MG63 (cell line): ENCODE measurements around the gene UNC119B. TPM values are rescaled to one million over a fixed set of nuclear protein-coding genes. Genes with fewer than 3 reads are reported as not detected.
"Not testable (repeated sequence)": the region's sequence is repeated elsewhere in the genome, so short reads cannot be mapped to it uniquely, and the experiment has no call there.

Experiments
- DNase-seq: peaks from one replicate; pipeline ENCODE4 v3.0.0-alpha.2; 2020
- H3K27me3 ChIP-seq: fragments of 250-450 bp; sonication (Bioruptor Pico); 2 replicates; pipeline ENCODE4 v1.5.1; 2020; ENCODE audit warnings: mild to moderate bottlenecking, moderate library complexity
- H3K36me3 ChIP-seq: fragments of 250-450 bp; sonication (Bioruptor Pico); 2 replicates; pipeline ENCODE4 v1.5.1; 2020; ENCODE audit warnings: mild to moderate bottlenecking, moderate library complexity
- H3K4me3 ChIP-seq: fragments of 250-450 bp; sonication (Bioruptor Pico); 2 replicates; pipeline ENCODE4 v1.5.1; 2020; ENCODE audit warnings: mild to moderate bottlenecking, moderate library complexity
- H3K9me3 ChIP-seq: fragments of 250-450 bp; sonication (Bioruptor Pico); 2 replicates; pipeline ENCODE4 v1.5.1; 2020; ENCODE audit warnings: mild to moderate bottlenecking, moderate library complexity
- total RNA-seq: library from RNA; depleted of rRNA; stranded (reverse); fragments of >200 nt; shearing (Covaris generic); gene quantifications from 2 replicates; pipeline ENCODE4 v1.2.3, GENCODE V29; 2014; ENCODE audit warnings: low replicate concordance

Gene UNC119B
- total RNA-seq, 1 experiment from 2014 or later, result 30.8 TPM

GRCh38 chr12:120725659-120726509 is 15.6 kb downstream of the UNC119B start, which contains the start of gene ACADS:
Gene ACADS (plus strand): TSS chr12:120725826. CDS start chr12:120725886, 60 bp downstream.
- DNase-seq, result peak; percentile 81
- H3K4me3 ChIP-seq, result peak within 1 kb of the TSS; percentile 59
- peaks cover 21% of the 10 kb centered on the region for H3K36me3 ChIP-seq
- no peaks in the 10 kb centered on the region for H3K27me3 ChIP-seq
- H3K9me3 ChIP-seq, result no peaks in the 10 kb centered on the region

- no peaks in the 10 kb centered on the region for H3K27me3 ChIP-seq
- DNase-seq, result no peak
- peak overlapping the region; percentile 59 for H3K4me3 ChIP-seq
- peaks cover 15% of the 10 kb centered on the region for H3K36me3 ChIP-seq
- no peaks in the 10 kb centered on the region for H3K9me3 ChIP-seq
Measured at GRCh38 chr12:120726510-120726793, 16.2 kb downstream of the UNC119B start.

DNA sequence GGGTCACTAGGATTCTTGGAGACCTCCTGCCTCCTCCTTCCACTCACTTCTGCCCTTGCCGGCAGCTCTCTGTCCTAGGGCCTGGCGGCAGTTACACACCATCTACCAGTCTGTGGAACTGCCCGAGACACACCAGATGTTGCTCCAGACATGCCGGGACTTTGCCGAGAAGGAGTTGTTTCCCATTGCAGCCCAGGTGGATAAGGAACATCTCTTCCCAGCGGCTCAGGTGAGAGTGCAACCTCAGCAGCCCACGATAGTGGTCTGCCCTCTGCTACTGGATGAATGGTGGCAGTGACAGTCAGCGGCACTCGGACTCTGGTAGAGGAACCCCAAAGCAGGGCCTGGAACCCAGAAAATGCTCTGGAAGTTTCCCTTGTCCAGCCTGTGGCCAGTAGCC is 16.7 kb downstream of the UNC119B start:
- peaks cover 10% of the 10 kb centered on the region for H3K36me3 ChIP-seq
- H3K27me3 ChIP-seq, result no peaks in the 10 kb centered on the region
- H3K4me3 ChIP-seq, result no peak overlapping the region
- no peak for DNase-seq
- no peaks in the 10 kb centered on the region for H3K9me3 ChIP-seq

DNA sequence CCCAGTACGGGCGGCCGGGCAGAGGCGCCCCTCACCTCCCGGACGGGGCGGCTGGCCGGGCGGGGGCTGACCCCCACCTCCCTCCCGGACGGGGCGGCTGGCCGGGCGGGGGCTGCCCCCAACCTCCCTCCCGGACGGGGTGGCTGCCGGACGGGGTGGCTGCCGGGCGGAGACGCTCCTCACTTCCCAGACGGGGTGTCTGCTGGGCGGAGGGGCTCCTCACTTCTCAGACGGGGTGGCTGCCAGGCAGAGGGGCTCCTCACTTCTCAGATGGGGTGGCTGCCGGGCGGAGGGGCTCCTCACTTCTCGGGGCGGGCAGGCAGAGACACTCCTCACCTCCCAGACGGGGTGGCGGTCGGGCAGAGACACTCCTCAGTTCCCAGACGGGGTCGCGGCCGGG is 21.9 kb downstream of the UNC119B start:
- H3K27me3 ChIP-seq, H3K36me3 ChIP-seq, DNase-seq, H3K9me3 ChIP-seq, H3K4me3 ChIP-seq: not testable (repeated sequence)

- H3K4me3 ChIP-seq, result no peak overlapping the region
- no peaks in the 10 kb centered on the region for H3K9me3 ChIP-seq
- 0 out of 2 replicates have a peak, but pooled peaks cover 3% of the 10 kb centered on the region for H3K36me3 ChIP-seq
- no peaks in the 10 kb centered on the region for H3K27me3 ChIP-seq
- DNase-seq, result no peak
Measured at GRCh38 chr12:120733574-120733973, 23.3 kb downstream of the UNC119B start.

DNA sequence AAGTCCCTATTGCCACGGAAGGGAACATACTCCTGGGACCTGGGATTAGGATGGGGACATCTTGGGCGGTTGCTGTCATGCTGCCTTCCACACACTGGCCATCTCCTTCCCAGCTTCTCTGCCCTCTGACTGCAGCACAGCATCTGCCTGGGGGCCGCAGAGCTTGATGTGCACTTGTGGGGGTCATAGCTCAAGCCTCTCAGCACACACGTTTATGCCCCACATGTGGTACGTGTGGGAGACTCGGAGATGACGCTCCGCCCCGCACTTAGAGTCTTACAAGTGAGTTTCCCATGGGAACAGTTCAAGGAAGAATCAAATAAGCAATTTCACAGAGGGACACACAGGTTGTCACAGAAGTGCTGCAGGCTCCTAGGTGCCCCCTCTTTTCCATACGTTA is 24.0 kb downstream of the UNC119B start:
- no peak for DNase-seq
- no peaks in the 10 kb centered on the region for H3K9me3 ChIP-seq
- no peak overlapping the region for H3K4me3 ChIP-seq

DNA sequence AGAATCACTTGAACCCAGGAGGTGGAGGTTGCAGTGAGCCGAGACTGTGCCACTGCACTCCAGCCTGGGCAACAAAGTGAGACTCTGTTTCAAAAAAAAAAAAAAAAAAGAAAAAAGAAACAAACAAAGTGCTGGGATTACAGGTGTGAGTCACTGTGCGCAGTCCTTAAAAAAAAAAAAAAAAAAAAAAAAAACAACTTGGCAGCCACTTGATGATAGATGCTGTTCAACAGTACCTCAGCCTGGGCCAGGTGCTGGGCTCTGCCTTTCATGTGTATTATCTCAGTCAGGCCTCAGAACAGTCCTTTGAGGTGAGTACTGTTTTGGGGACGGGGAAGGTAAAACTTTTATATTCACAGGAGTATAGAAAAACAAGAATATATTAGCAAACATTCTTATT is 24.9 kb downstream of the UNC119B start:
- DNase-seq, result no peak
- Histone ChIP-seq H3K4me3 (no peak overlapping the region), H3K9me3 (no peaks in the 10 kb centered on the region), H3K36me3 (no peaks in the 10 kb centered on the region), H3K27me3 (no peaks in the 10 kb centered on the region)

More for the DNA sequence above, 24.0 kb downstream of the UNC119B start:
- 0 out of 2 replicates have a peak, but pooled peaks cover 3% of the 10 kb centered on the region for H3K36me3 ChIP-seq
- no peaks in the 10 kb centered on the region for H3K27me3 ChIP-seq

DNA sequence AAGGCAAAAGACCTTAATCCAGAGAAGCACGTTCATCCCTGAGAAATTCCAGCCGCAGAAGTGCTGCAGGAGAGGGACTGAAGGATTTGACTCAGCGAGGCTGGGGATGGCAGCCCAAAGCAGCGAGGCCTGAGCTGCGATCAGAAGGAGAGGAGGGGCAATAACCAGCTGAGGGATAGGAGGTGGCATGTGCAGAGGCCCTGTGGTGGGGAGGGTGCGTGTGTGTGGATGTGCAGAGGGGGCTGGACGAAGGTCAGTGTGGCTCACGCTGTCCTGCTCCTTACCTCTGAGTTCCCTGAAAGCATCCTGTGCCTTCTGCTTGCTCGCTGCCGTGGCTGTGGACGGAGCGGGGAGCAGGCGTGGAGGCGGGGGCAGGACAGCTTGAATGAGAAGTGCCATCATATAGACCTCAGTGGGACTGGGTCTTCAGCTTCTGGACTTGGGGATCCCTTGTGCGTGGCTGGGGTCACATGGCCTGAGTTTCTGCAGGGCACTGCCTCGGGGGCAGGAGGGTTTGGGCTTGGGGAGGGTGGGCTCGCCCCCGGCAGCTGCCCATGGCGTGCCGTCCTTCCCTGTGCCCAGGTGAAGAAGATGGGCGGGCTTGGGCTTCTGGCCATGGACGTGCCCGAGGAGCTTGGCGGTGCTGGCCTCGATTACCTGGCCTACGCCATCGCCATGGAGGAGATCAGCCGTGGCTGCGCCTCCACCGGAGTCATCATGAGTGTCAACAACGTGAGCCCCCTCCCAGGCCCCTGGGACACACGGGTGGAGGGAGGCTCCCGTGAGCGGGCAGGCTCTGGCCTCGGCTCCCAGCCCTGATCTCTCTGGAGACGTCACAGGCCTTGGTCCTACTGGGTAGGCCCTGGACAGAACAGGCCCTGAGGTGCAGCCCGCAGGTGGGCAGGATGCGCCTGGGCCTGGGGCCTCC is 26.4 kb downstream of the UNC119B start:
- H3K27me3 ChIP-seq, result no peaks in the 10 kb centered on the region

GRCh38 chr12:120737557-120738251 is 27.4 kb downstream of the UNC119B start:
- Histone ChIP-seq H3K27me3 (no peaks in the 10 kb centered on the region), H3K4me3 (no peak overlapping the region), H3K9me3 (no peaks in the 10 kb centered on the region), H3K36me3 (no peaks in the 10 kb centered on the region)
- DNase-seq, result no peak

More for the DNA sequence above, 26.4 kb downstream of the UNC119B start:
- Histone ChIP-seq H3K9me3 (no peaks in the 10 kb centered on the region), H3K4me3 (no peak overlapping the region), H3K36me3 (no peaks in the 10 kb centered on the region)
- DNase-seq, result no peak

DNA sequence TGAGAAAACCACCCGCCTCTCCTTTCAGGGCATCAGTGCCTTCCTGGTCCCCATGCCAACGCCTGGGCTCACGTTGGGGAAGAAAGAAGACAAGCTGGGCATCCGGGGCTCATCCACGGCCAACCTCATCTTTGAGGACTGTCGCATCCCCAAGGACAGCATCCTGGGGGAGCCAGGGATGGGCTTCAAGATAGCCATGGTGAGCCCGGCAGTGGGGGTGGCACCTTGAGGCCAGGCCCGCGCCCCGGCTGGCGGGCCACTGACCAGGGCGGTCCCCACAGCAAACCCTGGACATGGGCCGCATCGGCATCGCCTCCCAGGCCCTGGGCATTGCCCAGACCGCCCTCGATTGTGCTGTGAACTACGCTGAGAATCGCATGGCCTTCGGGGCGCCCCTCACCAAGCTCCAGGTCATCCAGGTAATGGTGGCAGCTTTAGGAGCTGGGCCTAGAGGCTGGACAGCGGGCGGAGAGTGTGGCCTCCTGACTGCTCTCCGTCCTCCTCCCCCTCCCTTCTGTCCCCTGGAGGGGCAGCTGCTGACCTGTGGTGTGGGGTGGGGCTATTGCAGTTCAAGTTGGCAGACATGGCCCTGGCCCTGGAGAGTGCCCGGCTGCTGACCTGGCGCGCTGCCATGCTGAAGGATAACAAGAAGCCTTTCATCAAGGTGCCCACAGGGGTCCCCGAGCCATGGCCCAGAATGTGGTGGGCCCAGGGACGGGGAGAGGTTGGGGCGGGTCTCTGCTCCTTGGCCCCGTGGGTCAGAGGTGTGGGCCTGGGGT is 28.2 kb downstream of the UNC119B start:
- Histone ChIP-seq H3K4me3 (no peak overlapping the region), H3K36me3 (no peaks in the 10 kb centered on the region), H3K27me3 (no peaks in the 10 kb centered on the region), H3K9me3 (no peaks in the 10 kb centered on the region)
- no peak for DNase-seq

GRCh38 chr12:120739031-120739762 is 28.9 kb downstream of the UNC119B start:
- H3K4me3 ChIP-seq, result no peak overlapping the region
- no peaks in the 10 kb centered on the region for H3K27me3 ChIP-seq
- no peak for DNase-seq
- no peaks in the 10 kb centered on the region for H3K9me3 ChIP-seq
- no peaks in the 10 kb centered on the region for H3K36me3 ChIP-seq

DNA sequence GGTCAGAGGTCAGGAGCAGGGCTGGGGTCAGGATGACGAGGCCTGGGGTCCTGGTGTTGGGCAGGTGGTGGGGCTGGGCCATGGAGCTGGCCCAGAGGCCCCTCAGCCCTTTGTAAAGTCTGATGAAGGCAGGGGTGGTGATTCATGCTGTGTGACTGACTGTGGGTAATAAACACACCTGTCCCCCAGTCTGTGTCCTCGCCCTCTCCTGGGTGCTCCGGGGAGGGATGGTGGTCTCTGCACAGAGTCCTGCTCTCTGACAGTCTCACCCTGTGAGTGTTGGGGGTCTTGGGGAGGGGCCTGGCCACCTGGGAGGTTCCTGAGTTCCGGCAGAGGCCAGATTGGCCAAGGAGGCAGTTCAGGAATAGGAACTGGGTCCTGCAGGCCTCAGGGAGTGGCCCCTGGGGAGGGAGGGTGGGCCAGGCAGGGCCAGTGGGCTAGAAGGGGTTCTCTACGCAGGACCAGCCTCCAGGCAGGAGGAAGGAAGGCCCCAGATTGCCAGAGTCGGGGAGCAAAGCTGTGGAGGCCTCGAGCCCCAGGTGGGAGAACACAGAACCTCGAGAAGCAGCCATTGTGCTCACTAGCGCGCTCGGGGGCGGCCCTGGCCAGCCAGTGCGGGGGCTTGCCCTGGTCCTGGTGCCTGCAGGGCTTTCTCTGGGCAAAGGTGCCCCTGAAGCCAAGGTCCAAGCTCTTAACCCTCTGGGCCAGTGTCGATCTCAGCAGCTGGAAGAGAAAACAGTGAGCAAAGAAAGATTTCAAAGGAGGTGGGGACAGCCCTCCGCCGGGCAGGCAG is 29.8 kb downstream of the UNC119B start:
- H3K4me3 ChIP-seq, result no peak overlapping the region
- no peaks in the 10 kb centered on the region for H3K36me3 ChIP-seq
- DNase-seq, result no peak
- H3K9me3 ChIP-seq, result no peaks in the 10 kb centered on the region
- no peaks in the 10 kb centered on the region for H3K27me3 ChIP-seq

- no peak for DNase-seq
- Histone ChIP-seq H3K36me3 (no peaks in the 10 kb centered on the region), H3K9me3 (no peaks in the 10 kb centered on the region), H3K4me3 (no peak overlapping the region), H3K27me3 (no peaks in the 10 kb centered on the region)
Measured at GRCh38 chr12:120740871-120741270, 30.6 kb downstream of the UNC119B start.

- Histone ChIP-seq H3K9me3 (no peaks in the 10 kb centered on the region), H3K27me3 (no peaks in the 10 kb centered on the region), H3K4me3 (no peak overlapping the region), H3K36me3 (no peaks in the 10 kb centered on the region)
- DNase-seq, result no peak
Measured at GRCh38 chr12:120741476-120742421, 31.5 kb downstream of the UNC119B start.
